Ascending aorta (tissue), 2 donors: ENCODE results near the gene ZSCAN22. TPM values are rescaled to one million over a fixed set of nuclear protein-coding genes. Genes with fewer than 3 reads are reported as not detected.
"Not testable (repeated sequence)": the region's sequence is repeated elsewhere in the genome, so short reads cannot be mapped to it uniquely, and the experiment has no call there.

Experiments
- DNase-seq, 2 donors: peaks; one replicate each; pipeline ENCODE4 v3.0.0-alpha.2; 2019; ENCODE audit warnings: low spot score in 2 of 2
- H3K27ac ChIP-seq, 2 donors: fragments of 200-600 bp; sonication (generic); one replicate each; pipeline ENCODE4 v1.5.1; 2016 to 2017; ENCODE audit warnings: mild to moderate bottlenecking in 1 of 2
- H3K27me3 ChIP-seq: fragments of 200-600 bp; sonication (generic); one replicate; pipeline ENCODE4 v1.5.1; 2017
- H3K36me3 ChIP-seq, 2 donors: fragments of 200-600 bp; sonication (generic); one replicate each; pipeline ENCODE4 v1.5.1; 2016
- H3K4me1 ChIP-seq, 2 donors: fragments of 200-600 bp; sonication (generic); one replicate each; pipeline ENCODE4 v1.5.1; 2016 to 2017; ENCODE audit warnings: mild to moderate bottlenecking in 1 of 2
- H3K4me3 ChIP-seq, 2 donors: fragments of 200-600 bp; sonication (generic); one replicate each; pipeline ENCODE4 v1.5.1; 2016 to 2017; ENCODE audit warnings: mild to moderate bottlenecking in 1 of 2
- H3K9me3 ChIP-seq, 2 donors: fragments of 200-600 bp; sonication (generic); one replicate each; pipeline ENCODE4 v1.5.1; 2016
- intact Hi-C: fragments of 100-400 bp; cut with DNase I; formaldehyde crosslinking; loops from one replicate; pipeline ENCODE4 v1.15.1; 2023
- total RNA-seq: library from RNA; depleted of rRNA; stranded (reverse); fragments of >200 nt; gene quantifications from one replicate; pipeline ENCODE4 v1.1.0, GENCODE V29; 2016
- TF ChIP-seq, protein P1 (sequence below), 3 experiments: fragments of 200-600 bp in 2 of 3; fragments of 450-650 bp in 1 of 3; sonication (generic) in 2 of 3; IDR thresholded peaks; one replicate each; pipeline ENCODE4 v1.5.1; 2016 to 2019; ENCODE audit warnings: antibody characterized with exemption in 3 of 3, mild to moderate bottlenecking in 1 of 3, moderate library complexity in 1 of 3

ZSCAN22 gene
- total RNA-seq, 1 donor from 2014 or later = 1.9 TPM

DNA sequence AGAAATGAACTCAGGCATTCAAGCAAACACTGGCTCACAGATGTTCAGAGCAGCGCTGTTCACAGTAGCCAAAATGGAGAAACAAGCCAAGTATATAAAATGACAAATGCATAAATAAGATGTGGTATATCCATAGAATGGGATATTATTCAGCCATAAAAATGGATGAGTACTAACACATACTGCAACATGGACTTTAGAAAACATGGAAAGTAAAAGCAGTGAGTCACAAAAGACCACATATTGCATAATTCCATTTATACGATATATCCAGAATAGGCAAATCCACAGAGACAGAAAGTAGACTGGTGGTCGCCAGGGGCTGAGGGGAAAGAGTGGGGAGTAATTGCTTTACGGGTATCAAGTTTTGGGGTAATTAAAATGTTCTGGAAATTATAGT, 47.4 kb downstream of the ZSCAN22 start:
- Histone ChIP-seq H3K4me1 (no peaks in the 10 kb centered on the region), H3K27ac (no peak overlapping the region), H3K9me3 (no peaks in the 10 kb centered on the region), H3K27me3 (no peaks in the 10 kb centered on the region), H3K4me3 (no peak overlapping the region), H3K36me3 (no peaks in the 10 kb centered on the region)
- TF ChIP-seq, protein P1, sequence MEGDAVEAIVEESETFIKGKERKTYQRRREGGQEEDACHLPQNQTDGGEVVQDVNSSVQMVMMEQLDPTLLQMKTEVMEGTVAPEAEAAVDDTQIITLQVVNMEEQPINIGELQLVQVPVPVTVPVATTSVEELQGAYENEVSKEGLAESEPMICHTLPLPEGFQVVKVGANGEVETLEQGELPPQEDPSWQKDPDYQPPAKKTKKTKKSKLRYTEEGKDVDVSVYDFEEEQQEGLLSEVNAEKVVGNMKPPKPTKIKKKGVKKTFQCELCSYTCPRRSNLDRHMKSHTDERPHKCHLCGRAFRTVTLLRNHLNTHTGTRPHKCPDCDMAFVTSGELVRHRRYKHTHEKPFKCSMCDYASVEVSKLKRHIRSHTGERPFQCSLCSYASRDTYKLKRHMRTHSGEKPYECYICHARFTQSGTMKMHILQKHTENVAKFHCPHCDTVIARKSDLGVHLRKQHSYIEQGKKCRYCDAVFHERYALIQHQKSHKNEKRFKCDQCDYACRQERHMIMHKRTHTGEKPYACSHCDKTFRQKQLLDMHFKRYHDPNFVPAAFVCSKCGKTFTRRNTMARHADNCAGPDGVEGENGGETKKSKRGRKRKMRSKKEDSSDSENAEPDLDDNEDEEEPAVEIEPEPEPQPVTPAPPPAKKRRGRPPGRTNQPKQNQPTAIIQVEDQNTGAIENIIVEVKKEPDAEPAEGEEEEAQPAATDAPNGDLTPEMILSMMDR (IDR thresholded peaks at IDR 0.05) = no peak
- DNase-seq = no peak
- intact Hi-C loops = no loop called here

DNA sequence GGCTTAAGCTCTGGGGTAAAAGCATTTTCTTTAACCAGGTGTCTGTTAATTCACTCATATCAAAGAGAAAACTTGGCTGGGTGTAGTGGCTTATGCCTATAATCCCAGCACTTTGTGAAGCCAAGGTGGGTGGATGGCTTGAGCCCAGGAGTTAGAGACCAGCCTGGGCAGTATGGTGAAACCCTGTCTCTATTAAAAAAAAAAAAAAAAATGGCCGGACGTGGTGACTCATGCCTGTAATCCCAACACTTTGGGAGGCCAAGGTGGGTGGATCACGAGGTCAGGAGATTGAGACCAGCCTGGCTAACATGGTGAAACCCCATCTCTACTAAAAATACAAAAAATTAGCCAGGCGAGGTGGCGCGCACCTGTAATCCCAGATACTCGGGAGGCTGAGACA, 49.9 kb downstream of the ZSCAN22 start:
- H3K4me3 ChIP-seq, H3K27me3 ChIP-seq, H3K9me3 ChIP-seq, H3K27ac ChIP-seq, intact Hi-C loops, H3K36me3 ChIP-seq, DNase-seq: not testable (repeated sequence)
- H3K4me1 ChIP-seq = peaks cover 3 to 12% of the 10 kb centered on the region in 2 donors

DNA sequence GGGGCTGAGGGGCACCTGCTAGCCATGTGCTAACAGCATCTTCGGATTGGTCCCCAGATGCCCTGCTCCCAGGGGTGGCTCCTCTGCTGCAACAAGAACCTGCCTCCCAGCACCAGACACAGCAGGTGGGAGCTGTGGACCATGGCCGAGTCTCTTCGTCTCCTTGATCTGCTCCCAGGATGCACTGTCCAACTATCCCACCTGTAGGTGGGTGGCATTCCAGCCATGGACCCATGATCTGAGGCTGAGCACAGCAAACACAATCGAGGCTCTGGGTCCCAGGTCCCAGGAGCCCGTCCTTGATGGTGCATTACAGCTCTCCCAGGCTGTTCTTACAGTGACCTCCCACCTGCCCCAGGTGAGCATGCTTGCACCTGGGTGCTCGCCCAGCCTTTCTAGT, 52.5 kb downstream of the ZSCAN22 start:
- peaks cover 3 to 16% of the 10 kb centered on the region in 2 donors for H3K4me1 ChIP-seq
- no peak for DNase-seq
- intact Hi-C loops = no loop called here
- H3K4me3 ChIP-seq = no peak overlapping the region
- no peaks in the 10 kb centered on the region for H3K36me3 ChIP-seq
- no peaks in the 10 kb centered on the region for H3K9me3 ChIP-seq
- H3K27me3 ChIP-seq = no peaks in the 10 kb centered on the region
- TF ChIP-seq, protein P1 (IDR thresholded peaks at IDR 0.05) = no peak
- H3K27ac ChIP-seq = no peak overlapping the region

DNA sequence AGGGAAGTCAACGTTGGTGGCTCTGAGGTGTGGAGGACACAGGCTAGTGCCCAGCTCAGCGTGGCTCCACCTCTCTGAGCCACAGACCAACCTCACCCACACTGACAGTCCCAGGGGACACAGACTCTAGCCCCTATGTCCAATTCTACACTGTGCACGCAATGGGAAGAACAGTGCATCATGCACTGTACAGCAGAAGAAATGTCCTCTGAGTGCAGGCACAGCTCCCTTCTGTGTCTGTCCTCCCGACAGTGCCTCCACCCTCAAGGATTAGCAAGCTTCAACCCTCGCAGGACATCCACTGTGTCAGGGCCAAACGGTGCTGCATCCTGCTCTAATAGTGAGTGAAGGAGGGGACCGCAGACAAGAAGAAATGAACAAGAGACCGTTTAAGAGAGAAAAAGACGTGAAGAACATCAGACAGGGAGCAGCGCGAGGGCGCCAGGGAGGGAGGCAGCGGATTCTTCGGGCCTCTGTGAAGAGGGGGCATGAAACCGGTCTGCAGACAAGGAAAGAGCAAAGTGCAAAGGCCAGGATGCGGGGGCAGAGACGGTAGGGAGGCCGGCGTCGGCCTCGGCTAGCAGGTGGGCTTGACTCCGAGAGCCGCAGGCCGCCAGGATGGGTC, 53.4 kb downstream of the ZSCAN22 start:
- H3K36me3 ChIP-seq = no peaks in the 10 kb centered on the region
- H3K4me3 ChIP-seq = peak overlapping the region; percentile 82 to 86
- peak overlapping the region; percentile 84 to 91 for H3K27ac ChIP-seq
- H3K27me3 ChIP-seq = no peaks in the 10 kb centered on the region
- peaks cover 3 to 17% of the 10 kb centered on the region in 2 donors for H3K4me1 ChIP-seq
- no peak for DNase-seq
- TF ChIP-seq, protein P1 (IDR thresholded peaks at IDR 0.05) = no peak
- H3K9me3 ChIP-seq = no peaks in the 10 kb centered on the region
- intact Hi-C loops = loop anchor here (1.0 kb wide), 2 partner anchors 53 to 75 kb away; partner anchors contain the start of gene ERVK3-1

DNA sequence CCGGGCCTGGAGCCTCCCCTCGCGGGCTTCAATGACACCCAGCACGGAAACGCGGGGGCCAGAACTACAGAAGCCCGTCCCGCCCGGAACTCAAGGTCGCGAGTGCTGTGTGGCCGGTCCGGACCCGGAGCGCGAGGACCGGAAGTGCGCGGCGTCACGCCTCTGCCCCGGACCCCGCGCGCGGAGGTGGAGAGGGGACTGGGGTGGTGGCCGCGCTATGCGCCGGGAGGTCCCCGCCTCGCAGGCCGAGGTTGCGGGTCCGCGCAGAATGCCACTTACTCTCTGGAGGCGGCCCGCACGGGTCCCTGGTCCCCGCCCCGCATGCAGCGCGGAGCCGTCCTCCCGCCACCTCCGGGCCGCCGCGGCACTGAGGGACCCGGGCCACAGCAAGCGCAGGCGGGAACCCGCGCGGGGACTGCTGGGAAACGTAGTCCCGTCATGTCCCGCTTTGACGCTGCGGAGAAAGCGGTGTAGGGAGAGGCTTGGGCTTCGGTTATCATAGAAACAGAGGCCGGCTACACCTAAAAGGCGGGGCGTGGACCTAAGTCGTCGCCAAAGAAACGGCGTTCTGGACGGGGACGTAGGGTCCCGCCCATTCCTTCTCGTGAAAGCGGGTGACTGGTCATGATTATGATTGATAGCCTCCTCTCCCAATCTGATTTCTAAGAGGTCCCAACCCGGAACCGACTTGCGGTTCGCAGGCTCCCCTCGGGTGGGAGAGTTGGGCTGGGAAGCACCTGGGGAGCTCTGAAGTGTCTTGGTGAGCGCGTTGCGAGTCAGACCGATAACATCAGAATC, 54.1 kb downstream of the ZSCAN22 start, which contains the start of gene ZNF837:
Gene ZNF837, minus strand, starts transcription at position 369 of the 798 bp plus-strand sequence. CDS start 11,698 bp downstream, outside the sequence.
- peak; percentile 99 for DNase-seq
- H3K4me1 ChIP-seq = peaks cover 8 to 24% of the 10 kb centered on the region in 2 donors
- H3K27ac ChIP-seq = peak within 1 kb of the TSS; percentile 84 to 91
- no peaks in the 10 kb centered on the region for H3K27me3 ChIP-seq
- TF ChIP-seq, protein P1 (IDR thresholded peaks at IDR 0.05) = no peak
- peak within 1 kb of the TSS; percentile 82 to 86 for H3K4me3 ChIP-seq
- H3K9me3 ChIP-seq = no peaks in the 10 kb centered on the region
- intact Hi-C loops = loop anchor here (1.0 kb wide), 6 partner anchors 19 to 138 kb away; partner anchors contain the start of genes ERVK3-1, ZBTB45, ZNF132 and ZNF497
- no peaks in the 10 kb centered on the region for H3K36me3 ChIP-seq
